ENCODE results near the gene SLC12A7. TPM values are rescaled to one million over a fixed set of nuclear protein-coding genes. Genes with fewer than 3 reads are reported as not detected.

SLC12A7 gene
- total and polyA plus RNA-seq, 2 of the 13 experiments (the other 11 are each of a cell fraction or from before 2014, with no cell fraction given): 14.0 to 18.5 TPM

GRCh38 chr5:1105350-1106265, 6.3 kb downstream of the SLC12A7 start (continued):
- TF ChIP-seq SRF (IDR thresholded peaks at IDR 0.05; ENCODE audit: low read depth, low read length): no peak
- peak; percentile 15 for TF ChIP-seq RBM39 (IDR thresholded peaks at IDR 0.05; ENCODE audit: low read depth, low read length, poor library complexity, severe bottlenecking)
- TF ChIP-seq, protein P1, sequence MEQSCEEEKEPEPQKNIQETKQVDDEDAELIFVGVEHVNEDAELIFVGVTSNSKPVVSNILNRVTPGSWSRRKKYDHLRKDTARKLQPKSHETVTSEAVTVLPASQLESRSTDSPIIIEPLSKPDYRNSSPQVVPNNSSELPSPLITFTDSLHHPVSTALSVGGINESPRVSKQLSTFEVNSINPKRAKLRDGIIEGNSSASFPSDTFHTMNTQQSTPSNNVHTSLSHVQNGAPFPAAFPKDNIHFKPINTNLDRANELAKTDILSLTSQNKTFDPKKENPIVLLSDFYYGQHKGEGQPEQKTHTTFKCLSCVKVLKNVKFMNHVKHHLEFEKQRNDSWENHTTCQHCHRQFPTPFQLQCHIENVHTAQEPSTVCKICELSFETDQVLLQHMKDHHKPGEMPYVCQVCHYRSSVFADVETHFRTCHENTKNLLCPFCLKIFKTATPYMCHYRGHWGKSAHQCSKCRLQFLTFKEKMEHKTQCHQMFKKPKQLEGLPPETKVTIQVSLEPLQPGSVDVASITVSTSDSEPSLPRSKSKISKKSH (CRISPR knock-in tag; IDR thresholded peaks at IDR 0.05; ENCODE audit: borderline replicate concordance): no peak; the same call in 1 of the 2 replicates
- peak; percentile 75 for TF ChIP-seq CREM (IDR thresholded peaks at IDR 0.05)
- no peak for TF ChIP-seq CREM (CRISPR knock-in tag; IDR thresholded peaks at IDR 0.05)
- no peak for TF ChIP-seq NRL (CRISPR knock-in tag; IDR thresholded peaks at IDR 0.05; ENCODE audit: borderline replicate concordance)
- no peak for TF ChIP-seq ZNF224 (CRISPR knock-in tag; IDR thresholded peaks at IDR 0.05)
- TF ChIP-seq, protein P2, sequence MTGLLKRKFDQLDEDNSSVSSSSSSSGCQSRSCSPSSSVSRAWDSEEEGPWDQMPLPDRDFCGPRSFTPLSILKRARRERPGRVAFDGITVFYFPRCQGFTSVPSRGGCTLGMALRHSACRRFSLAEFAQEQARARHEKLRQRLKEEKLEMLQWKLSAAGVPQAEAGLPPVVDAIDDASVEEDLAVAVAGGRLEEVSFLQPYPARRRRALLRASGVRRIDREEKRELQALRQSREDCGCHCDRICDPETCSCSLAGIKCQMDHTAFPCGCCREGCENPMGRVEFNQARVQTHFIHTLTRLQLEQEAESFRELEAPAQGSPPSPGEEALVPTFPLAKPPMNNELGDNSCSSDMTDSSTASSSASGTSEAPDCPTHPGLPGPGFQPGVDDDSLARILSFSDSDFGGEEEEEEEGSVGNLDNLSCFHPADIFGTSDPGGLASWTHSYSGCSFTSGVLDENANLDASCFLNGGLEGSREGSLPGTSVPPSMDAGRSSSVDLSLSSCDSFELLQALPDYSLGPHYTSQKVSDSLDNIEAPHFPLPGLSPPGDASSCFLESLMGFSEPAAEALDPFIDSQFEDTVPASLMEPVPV (CRISPR knock-in tag; IDR thresholded peaks at IDR 0.05): no peak
- TF ChIP-seq MAFK (conservative IDR thresholded peaks at IDR 0.05 in 1 of 2, IDR thresholded peaks at IDR 0.05 in 1 of 2; ENCODE audit: low read length in 2 of 2): no peak
- TF ChIP-seq ZNF629 (CRISPR knock-in tag; conservative IDR thresholded peaks at IDR 0.05): 0 out of 2 replicates have a peak, but pooled peaks have one; percentile 11
- no peak for TF ChIP-seq ZNF180 (CRISPR knock-in tag; IDR thresholded peaks at IDR 0.05; ENCODE audit: borderline replicate concordance, low read depth)
- TF ChIP-seq PRDM15 (CRISPR knock-in tag; IDR thresholded peaks at IDR 0.05): no peak
- TF ChIP-seq GTF3A (CRISPR knock-in tag; conservative IDR thresholded peaks at IDR 0.05): no peak
- TF ChIP-seq ZNF354B (CRISPR knock-in tag; IDR thresholded peaks at IDR 0.05): 0 out of 2 replicates have a peak, but pooled peaks have one; percentile 22
- TF ChIP-seq ZNF253 (CRISPR knock-in tag; IDR thresholded peaks at IDR 0.05; ENCODE audit: borderline replicate concordance): 0 out of 2 replicates have a peak, but pooled peaks have one; percentile 38
- TF ChIP-seq ZNF12 (CRISPR knock-in tag; IDR thresholded peaks at IDR 0.05): no peak
- no peak for TF ChIP-seq ZNF205 (CRISPR knock-in tag; IDR thresholded peaks at IDR 0.05)
- TF ChIP-seq, protein P3, sequence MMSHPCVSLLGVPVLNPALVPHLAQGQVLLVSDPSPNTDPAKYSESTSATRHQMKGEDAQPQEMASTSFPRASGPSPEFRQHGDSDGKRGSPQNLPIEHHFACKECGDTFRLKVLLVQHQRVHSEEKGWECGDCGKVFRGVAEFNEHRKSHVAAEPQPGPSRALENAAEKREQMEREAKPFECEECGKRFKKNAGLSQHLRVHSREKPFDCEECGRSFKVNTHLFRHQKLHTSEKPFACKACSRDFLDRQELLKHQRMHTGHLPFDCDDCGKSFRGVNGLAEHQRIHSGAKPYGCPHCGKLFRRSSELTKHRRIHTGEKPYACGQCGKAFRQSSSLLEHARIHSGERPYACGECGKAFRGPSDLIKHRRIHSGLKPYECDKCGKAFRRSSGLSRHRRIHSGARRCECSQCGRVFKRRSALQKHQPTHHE (CRISPR knock-in tag; IDR thresholded peaks at IDR 0.05; ENCODE audit: borderline replicate concordance): 0 out of 2 replicates have a peak, but pooled peaks have one; percentile 42
- 0 out of 2 replicates have a peak, but pooled peaks have one; percentile 33 for TF ChIP-seq PHF20 (CRISPR knock-in tag; IDR thresholded peaks at IDR 0.05)
- peak; percentile 46; the same call in 1 of the 2 replicates for TF ChIP-seq FOXA3 (CRISPR knock-in tag; IDR thresholded peaks at IDR 0.05)
